ENCODE data around the gene GNG10. TPM values are rescaled to one million over a fixed set of nuclear protein-coding genes. Genes with fewer than 3 reads are reported as not detected.
"Not testable (repeated sequence)": the region's sequence is repeated elsewhere in the genome, so short reads cannot be mapped to it uniquely, and the experiment has no call there.

GNG10 gene
- total RNA-seq, result 32.9 and 33.0 TPM in 2 replicates

- intact Hi-C loops (cut with micrococcal nuclease), result loop anchor here (1.0 to 5.0 kb wide), 3 partner anchors 30 to 1057 kb away; partner anchors contain the start of genes DNAJC25, INIP and PTBP3
These were observed at the start of gene GNG10 for GRCh38 chr9:111661150-111661801. Gene GNG10, plus strand, starts transcription at chr9:111661605. Its CDS starts 30 bp downstream, at chr9:111661635.

DNA sequence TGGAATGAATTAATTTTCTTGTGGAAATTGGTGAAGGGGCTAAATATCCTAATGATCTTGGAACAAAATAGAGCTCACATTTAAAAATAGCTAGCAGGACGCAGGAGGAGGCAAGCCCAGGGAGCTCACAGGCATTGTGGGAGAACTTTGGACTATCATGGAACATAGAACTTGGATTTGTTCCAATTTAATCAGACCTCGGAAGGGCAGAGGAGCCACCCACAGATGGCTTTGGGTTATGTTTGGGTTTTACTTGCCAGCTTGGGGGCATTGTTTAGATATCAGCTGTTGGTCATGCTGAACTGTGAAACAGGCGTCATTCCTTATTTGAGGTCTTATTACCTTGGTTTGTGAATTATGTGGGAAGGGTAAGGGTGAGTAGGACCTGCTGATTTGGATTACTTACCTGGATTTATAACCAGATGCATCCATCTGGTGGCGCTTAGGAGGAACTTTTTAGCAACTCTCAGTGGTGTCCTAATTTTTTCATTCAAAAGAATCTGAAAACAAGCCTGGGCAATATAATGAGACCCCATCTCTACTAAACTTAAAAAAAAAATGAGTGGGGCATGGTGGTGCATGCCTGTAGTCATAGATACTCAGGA, 47.9 kb upstream of the GNG10 start:
- intact Hi-C loops (cut with micrococcal nuclease), result no loop called here

GRCh38 chr9:111615928-111616327, 45.5 kb upstream of the GNG10 start:
- intact Hi-C loops (cut with micrococcal nuclease), result no loop called here

GRCh38 chr9:111617349-111617748, 44.1 kb upstream of the GNG10 start:
- intact Hi-C loops (cut with micrococcal nuclease), result not testable (repeated sequence)

DNA sequence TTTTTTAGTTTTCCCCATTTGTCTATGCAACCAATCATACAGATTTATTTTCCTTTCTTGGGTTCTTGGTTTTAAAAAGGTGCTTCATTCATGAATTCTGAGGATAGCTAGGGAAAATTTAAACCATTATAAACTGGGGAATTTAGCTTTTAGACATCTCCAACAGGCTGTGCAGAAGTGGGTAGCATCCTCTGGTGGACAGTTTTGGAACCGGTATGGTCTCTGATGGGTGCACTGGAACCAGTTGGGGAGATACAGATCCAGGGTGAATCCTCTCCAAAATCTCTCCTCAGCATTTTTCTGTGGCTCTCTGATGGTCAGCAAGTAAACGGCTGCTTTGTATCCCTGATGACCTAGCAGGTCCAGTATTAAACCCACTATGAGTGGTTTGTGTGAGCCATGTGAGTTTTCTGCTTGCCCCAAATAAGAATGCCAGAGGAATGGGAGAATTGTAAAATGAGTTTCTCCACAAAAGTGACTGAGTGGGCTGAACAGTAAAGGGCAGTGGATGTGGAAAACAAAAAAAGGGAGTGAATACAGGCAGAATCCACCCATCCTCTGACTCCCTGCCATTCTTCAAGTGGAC, 39.4 kb upstream of the GNG10 start:
- intact Hi-C loops (cut with micrococcal nuclease), result no loop called here

GRCh38 chr9:111622626-111623025, 38.8 kb upstream of the GNG10 start:
- intact Hi-C loops (cut with micrococcal nuclease), result no loop called here

DNA sequence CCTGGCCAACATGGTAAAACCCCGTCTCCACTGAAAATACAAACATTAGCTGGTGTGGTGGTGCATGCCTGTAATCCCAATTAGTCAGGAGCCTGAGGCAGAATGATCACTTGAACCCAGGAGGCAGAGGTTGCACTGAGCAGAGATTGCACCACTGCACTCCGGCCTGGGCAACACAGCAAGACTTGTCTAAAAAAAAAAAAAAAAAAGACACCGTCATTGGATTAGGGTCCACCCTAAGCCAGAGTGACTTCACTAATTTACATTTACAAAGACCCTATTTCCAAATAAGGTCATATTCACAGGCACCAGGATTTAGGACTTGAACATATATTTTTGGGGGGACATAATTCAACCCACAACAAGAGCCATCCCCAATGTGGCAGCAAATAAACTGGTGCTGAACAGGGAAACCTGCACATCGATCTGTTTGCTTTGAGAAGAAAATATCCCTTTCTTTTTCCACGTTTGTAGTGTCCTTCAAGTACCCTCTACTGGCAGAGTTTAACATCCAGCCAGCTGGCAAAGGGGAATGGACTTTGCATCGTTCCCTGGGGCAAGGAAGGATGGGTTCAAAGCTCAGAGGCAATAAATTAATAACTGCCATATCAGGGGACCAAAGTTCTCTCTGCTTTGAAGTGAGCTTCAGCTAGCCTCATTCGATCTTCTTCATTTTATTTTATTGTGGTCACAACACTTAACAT, 34.0 kb upstream of the GNG10 start:
- intact Hi-C loops (cut with micrococcal nuclease), result no loop called here

GRCh38 chr9:111628411-111628810, 33.0 kb upstream of the GNG10 start:
- intact Hi-C loops (cut with micrococcal nuclease), result no loop called here

- intact Hi-C loops (cut with micrococcal nuclease), result loop anchor here (2.0 kb wide), 3 partner anchors 32 to 408 kb away; partner anchors contain the start of genes PTGR1 and UGCG
These were observed 31.0 kb upstream of the GNG10 start for GRCh38 chr9:111630182-111630963.

- intact Hi-C loops (cut with micrococcal nuclease), result loop anchor here (1.0 to 2.0 kb wide), 8 partner anchors 30 to 748 kb away; partner anchors contain the start of genes GNG10, PTBP3, PTGR1 and UGCG
These were observed 30.5 kb upstream of the GNG10 start for GRCh38 chr9:111630964-111631213.

GRCh38 chr9:111631214-111631971, 30.0 kb upstream of the GNG10 start, which contains the start of gene DNAJC25:
Gene DNAJC25, plus strand, starts transcription at chr9:111631334. Its CDS starts 74 bp downstream, at chr9:111631408.
- intact Hi-C loops (cut with micrococcal nuclease), result loop anchor here (1.0 to 2.0 kb wide), 8 partner anchors 30 to 748 kb away; partner anchors contain the start of genes GNG10, PTBP3, PTGR1 and UGCG

DNA sequence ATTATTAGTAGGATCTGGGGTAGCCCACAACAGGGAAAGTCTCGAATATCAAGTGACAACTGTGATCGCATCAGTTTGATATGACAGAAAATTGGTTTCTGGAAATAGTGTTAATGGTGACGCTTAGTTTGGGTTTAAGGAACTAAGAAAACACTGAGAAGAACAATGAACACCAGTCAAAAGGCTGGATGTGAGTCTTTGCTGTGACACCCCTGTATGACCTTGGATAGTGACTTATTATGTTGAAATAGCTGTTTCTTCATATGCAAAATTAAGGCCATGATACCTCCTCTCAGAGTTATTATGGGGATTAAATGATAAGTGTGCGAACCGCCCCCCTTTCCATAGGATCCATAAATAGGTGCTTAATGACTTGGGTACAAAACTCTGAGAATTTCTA, 29.3 kb upstream of the GNG10 start:
- intact Hi-C loops (cut with micrococcal nuclease), result no loop called here

DNA sequence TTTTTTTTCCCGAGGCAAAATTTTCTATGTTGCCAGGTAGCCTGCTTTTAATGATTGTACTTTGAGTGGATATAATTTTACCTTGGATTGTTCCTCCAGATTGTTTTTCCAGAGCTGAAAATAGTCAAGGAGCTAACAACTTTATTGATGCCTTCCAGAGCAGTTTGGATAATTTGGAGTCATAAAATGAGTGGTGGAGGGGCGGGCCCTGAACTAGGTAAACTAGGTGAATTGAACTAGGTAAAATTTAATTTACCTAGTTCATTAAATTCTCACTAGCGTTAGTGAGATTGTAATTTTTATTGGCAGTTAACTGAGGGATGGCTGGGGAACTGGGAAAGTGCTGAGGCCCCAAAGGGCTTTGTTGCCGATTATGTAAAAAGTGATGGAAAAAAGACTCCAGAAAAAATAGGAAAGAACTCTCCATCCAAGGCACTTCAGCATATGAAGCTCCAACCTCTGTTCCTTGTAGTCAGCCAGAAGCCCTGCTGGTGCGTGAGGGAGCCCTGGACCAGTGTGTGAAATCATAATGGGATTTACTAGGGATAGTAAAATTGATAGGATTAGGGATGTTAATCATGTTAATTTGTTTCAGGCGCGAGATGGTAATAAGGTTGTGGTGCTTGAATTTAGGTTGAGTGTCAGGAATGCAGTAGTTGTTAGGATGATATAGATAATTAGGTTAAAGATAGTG, 28.6 kb upstream of the GNG10 start:
- intact Hi-C loops (cut with micrococcal nuclease), result no loop called here

DNA sequence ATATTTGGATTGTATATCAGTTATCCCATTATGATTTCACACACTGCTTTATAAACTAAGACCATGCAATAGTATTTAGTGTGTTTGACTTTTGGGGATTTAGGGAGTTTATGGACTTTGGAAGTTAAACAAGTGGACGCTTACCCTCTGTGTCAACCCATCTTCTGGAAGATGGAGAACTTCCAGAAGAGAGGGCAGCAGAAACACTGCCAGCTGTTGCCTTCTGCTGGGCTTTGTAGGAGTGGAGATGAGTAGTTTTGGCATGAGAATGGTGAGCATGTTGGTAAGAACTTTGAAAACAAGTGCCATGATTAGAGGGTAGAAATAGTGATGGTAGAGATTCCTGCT, 28.0 kb upstream of the GNG10 start:
- intact Hi-C loops (cut with micrococcal nuclease), result no loop called here

DNA sequence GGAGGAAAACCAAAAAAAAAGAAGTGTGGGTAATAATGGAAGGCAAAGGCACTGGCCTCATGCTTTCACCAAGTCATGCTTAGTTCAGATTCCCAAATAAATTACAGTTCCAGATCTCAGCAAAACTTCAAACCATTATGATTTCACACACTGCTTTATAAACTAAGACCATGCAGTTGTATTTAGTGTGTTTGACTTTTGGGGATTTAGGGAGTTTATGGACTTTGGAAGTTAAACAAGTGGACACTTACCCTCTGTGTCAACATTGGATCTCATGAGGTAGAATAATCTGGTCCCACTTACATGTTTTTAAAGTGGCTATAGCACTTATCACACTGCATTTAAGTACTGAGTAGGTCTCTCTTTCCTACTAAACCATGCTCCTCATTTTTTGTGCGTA, 26.5 kb upstream of the GNG10 start:
- intact Hi-C loops (cut with micrococcal nuclease), result no loop called here

GRCh38 chr9:111637421-111637950, 23.9 kb upstream of the GNG10 start:
- intact Hi-C loops (cut with micrococcal nuclease), result no loop called here

- intact Hi-C loops (cut with micrococcal nuclease), result no loop called here
These were observed 17.1 kb upstream of the GNG10 start for GRCh38 chr9:111644195-111644772.

DNA sequence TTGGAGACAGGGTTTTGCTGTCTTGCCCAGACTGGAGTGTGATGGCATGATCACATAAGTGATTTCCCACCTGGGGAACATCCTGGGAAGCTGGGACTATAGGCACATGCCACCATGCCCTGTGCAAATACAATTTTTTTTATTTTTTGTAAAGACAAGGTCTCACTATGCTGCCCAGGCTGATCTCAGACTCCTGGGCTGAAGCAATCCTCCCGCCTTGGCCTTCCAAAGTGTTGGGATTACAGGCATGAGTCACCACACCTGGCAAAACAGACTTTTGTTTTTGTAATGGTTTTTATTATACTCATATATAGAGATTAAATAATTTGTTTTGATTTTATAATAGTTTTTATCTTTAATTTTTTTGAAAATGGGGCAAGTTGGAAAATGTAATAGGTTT, 15.6 kb upstream of the GNG10 start:
- intact Hi-C loops (cut with micrococcal nuclease), result no loop called here

DNA sequence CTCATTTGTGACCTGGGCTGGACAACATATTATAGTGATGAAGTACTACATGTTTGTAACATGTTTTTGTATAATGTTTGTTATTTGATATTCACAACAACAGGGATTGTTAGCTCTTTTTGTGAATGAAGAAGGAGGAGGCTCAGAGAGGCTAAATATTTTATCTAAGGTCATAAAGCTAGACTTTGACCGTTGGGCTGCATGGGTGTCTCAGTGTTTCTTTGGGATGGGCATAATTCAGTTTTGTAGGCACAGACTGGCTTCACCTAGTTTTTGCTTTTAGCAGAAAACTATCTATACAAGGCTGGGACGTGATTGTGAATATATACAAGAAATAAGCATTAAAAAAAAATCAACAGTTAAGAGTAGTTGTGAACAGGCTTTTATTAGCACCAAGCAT, 15.0 kb upstream of the GNG10 start:
- intact Hi-C loops (cut with micrococcal nuclease), result no loop called here
